ENCODE measurements around the gene MALL.
"Not testable (repeated sequence)": the region's sequence is repeated elsewhere in the genome, so short reads cannot be mapped to it uniquely, and the experiment has no call there.

MALL gene

DNA sequence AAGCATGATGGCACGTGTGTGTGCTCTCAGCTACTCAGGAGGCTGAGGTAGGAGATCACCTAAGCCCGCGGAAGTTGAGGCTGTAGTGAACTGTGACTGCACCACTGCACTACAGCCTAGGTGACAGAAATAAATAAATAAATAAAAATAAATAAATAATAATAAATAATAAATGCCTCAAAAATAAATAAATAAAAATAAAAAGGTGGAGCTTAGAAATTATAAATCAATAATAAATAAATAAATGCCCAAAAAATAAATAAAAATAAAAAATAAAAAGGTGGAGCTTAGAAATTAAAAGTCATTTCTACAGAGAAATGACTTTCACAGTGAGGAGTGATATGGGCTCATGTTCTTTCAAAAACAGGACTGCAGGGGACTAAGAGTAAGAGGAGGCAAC is 6.0 kb upstream of the MALL start:
- TF ChIP-seq SPI1 (IDR thresholded peaks at IDR 0.05; ENCODE audit: low read depth, low read length) (no peak), POLR2AphosphoS5 (IDR thresholded peaks at IDR 0.05; ENCODE audit: low read depth, low read length) (no peak), POU2F2 (IDR thresholded peaks at IDR 0.05; ENCODE audit: low read depth, low read length) (no peak), POLR2A (IDR thresholded peaks at IDR 0.05; ENCODE audit: low read depth, low read length) (no peak), TAF1 (IDR thresholded peaks at IDR 0.05; ENCODE audit: low read depth, low read length) (no peak), PAX5 (IDR thresholded peaks at IDR 0.05; ENCODE audit: insufficient read depth, low read length, severe bottlenecking) (no peak)
- FAIRE-seq: no peak
- DNase-seq (ENCODE audit: insufficient read length, low spot score): no peak

DNA sequence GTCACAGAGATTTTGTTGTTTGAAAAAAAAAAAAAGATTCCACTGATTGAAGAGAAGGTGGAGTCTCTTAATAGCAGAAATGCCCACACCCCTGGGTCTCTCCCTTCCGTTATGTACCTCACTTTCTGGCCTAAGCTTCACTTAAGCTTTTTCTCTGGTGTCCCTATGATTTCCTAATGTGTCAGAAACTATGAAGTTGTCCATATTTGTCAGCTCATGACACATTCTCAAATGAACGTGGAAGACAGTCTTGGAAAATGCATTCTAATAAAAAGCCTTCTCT is 5.4 kb upstream of the MALL start:
- FAIRE-seq (no peak), DNase-seq (ENCODE audit: insufficient read length, low spot score) (no peak)
- TF ChIP-seq POLR2A (IDR thresholded peaks at IDR 0.05; ENCODE audit: low read depth, low read length): no peak
- no peak for TF ChIP-seq TAF1 (IDR thresholded peaks at IDR 0.05; ENCODE audit: low read depth, low read length)

DNA sequence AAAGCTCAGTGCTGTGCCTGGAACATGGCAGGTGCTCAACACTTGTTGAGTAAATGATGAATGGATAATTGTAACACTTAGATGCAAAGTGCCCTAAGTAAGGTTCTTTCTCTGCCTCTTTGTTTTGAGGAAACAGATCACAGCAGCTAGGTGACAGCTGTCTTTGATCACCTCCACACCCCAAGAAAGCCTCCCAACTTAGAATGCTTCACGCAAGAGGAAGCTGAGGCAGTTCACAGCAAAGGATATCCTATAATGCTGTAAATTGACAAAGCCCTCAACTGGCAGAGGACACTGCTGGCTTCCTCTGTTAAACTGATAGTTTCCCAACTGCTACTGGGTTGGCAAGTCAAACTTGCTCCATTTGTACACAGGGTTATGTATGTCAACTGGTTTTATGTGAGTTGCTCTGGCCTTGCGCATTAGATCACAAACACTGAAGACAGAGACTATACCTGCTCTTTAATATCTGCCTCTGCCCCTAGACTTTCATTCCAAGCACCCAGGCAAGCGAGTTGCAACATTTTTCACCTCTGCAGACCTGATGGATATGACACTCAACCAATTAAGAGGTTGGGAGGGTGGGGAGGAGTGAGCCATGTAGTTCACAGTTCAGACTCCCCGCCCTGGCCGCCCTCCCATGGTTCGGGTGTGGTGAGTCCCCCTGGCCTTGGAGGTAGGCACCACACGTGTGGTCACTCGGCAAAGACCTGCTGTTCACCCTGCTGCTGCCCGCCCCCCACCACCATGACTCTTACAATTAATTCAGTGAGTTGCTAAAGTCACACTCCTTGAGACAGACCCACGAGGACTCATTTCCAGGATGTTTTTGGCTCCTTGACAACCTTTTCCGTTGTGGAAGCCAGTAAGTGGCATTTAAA is 4.8 kb upstream of the MALL start:
- FAIRE-seq: no peak
- no peak for DNase-seq (ENCODE audit: insufficient read length, low spot score)
- no peak for TF ChIP-seq POU2F2 (IDR thresholded peaks at IDR 0.05; ENCODE audit: low read depth, low read length)
- no peak for TF ChIP-seq SPI1 (IDR thresholded peaks at IDR 0.05; ENCODE audit: low read depth, low read length)
- TF ChIP-seq TAF1 (IDR thresholded peaks at IDR 0.05; ENCODE audit: low read depth, low read length): no peak
- TF ChIP-seq POLR2AphosphoS5 (IDR thresholded peaks at IDR 0.05; ENCODE audit: low read depth, low read length): no peak
- TF ChIP-seq PAX5 (IDR thresholded peaks at IDR 0.05; ENCODE audit: insufficient read depth, low read length, severe bottlenecking): no peak
- no peak for TF ChIP-seq POLR2A (IDR thresholded peaks at IDR 0.05; ENCODE audit: low read depth, low read length)

DNA sequence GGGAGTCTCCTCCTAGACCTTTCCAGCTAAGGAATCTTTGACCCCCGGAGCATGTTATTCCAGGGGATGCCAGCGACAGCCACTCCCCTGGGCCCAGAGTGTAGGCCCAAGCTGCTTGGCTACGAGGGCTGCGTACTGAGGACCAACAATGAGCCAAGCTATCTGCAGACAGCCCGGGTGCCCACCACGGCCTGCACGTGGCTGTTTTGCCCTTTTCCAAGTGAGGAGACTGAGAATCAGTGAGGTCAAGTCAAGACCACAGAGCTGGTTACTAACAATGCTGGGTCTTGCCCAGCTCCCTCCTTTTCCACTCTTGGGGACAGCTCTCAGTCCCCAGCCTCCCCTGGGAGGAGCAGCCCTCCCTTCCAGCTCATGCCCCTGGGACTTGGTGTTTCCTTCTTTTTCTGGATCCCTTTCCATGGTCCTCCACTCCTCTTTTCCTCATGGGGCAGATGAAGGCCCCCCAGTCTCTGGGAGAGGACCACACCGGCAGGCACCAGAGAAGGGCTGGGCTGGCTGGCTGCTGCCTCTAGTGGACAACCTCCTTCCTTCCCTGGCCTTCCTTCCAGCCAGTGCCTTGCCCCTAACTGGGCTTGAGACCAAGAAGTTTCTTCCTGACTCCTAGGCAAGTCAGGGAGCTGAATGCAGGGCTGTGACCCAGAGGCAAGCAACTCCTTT is 550 bp upstream of the MALL start:
- DNase-seq (ENCODE audit: insufficient read length, low spot score) (no peak), FAIRE-seq (no peak)
- TF ChIP-seq POLR2A (IDR thresholded peaks at IDR 0.05; ENCODE audit: low read depth, low read length): no peak
- TF ChIP-seq POU2F2 (IDR thresholded peaks at IDR 0.05; ENCODE audit: low read depth, low read length): no peak
- no peak for TF ChIP-seq POLR2AphosphoS5 (IDR thresholded peaks at IDR 0.05; ENCODE audit: low read depth, low read length)
- TF ChIP-seq TAF1 (IDR thresholded peaks at IDR 0.05; ENCODE audit: low read depth, low read length): no peak
- no peak for TF ChIP-seq PAX5 (IDR thresholded peaks at IDR 0.05; ENCODE audit: insufficient read depth, low read length, severe bottlenecking)
- no peak for TF ChIP-seq SPI1 (IDR thresholded peaks at IDR 0.05; ENCODE audit: low read depth, low read length)

DNA sequence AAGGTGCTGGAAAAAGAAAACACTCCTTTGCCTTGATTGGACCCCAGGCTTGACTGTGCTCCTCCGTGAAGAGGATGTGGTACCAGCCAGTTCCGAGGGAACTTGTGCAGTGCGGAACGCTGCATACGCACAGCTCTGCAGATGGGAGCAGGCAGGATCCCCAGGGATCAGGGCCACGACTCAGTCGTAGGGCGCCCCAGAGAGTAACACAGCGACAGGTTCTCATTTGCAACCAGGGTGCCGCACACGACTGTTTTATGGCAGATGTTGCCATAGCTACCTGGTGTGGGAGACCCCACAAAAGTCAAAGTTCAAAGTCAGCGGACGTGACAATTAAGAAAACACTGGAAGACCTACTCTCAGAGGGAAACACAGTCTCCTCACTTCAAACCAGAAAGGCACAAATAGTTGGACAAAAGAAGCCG is 779 bp downstream of the MALL start:
- TF ChIP-seq POLR2A (IDR thresholded peaks at IDR 0.05; ENCODE audit: low read depth, low read length) (no peak), POLR2AphosphoS5 (IDR thresholded peaks at IDR 0.05; ENCODE audit: low read depth, low read length) (no peak), POU2F2 (IDR thresholded peaks at IDR 0.05; ENCODE audit: low read depth, low read length) (no peak), TAF1 (IDR thresholded peaks at IDR 0.05; ENCODE audit: low read depth, low read length) (no peak), SPI1 (IDR thresholded peaks at IDR 0.05; ENCODE audit: low read depth, low read length) (no peak), PAX5 (IDR thresholded peaks at IDR 0.05; ENCODE audit: insufficient read depth, low read length, severe bottlenecking) (no peak)
- no peak for DNase-seq (ENCODE audit: insufficient read length, low spot score)

DNA sequence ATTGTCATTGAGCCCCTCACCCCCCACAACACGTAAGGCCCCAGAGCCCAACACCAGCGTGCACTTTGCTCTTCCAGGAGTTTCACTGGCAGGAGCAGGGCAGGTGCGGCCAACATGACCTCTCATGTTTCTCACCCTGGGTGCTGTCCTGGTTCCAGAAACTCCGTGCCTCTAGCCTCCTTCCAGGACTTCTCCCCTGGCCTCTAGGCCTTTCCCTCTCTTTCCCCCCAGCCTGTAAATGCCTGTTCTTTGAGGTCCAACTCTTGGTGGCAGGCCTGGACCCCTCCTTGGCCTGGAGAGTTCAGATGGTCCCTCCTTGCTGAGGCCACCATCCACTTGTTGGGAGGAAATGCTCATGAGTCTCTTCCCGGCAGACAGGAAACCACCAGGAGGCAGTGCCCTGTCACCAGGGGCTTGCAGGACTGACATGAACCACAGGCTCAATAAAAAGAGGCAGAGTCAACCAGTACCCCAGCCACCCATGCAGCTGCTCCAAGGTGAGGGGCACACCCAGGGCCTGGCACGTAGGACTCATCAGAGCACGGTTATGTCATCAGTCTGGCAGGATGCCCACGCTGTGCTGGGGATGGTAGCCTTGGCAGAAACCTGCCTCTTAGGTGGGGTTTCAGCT is 1.5 kb downstream of the MALL start:
- DNase-seq (ENCODE audit: insufficient read length, low spot score) (no peak), FAIRE-seq (no peak)
- no peak for TF ChIP-seq SPI1 (IDR thresholded peaks at IDR 0.05; ENCODE audit: low read depth, low read length)
- no peak for TF ChIP-seq TAF1 (IDR thresholded peaks at IDR 0.05; ENCODE audit: low read depth, low read length)
- TF ChIP-seq POLR2A (IDR thresholded peaks at IDR 0.05; ENCODE audit: low read depth, low read length): no peak
- no peak for TF ChIP-seq PAX5 (IDR thresholded peaks at IDR 0.05; ENCODE audit: insufficient read depth, low read length, severe bottlenecking)
- no peak for TF ChIP-seq POLR2AphosphoS5 (IDR thresholded peaks at IDR 0.05; ENCODE audit: low read depth, low read length)
- no peak for TF ChIP-seq POU2F2 (IDR thresholded peaks at IDR 0.05; ENCODE audit: low read depth, low read length)

More for the DNA sequence above, 779 bp downstream of the MALL start:
- FAIRE-seq: no peak

DNA sequence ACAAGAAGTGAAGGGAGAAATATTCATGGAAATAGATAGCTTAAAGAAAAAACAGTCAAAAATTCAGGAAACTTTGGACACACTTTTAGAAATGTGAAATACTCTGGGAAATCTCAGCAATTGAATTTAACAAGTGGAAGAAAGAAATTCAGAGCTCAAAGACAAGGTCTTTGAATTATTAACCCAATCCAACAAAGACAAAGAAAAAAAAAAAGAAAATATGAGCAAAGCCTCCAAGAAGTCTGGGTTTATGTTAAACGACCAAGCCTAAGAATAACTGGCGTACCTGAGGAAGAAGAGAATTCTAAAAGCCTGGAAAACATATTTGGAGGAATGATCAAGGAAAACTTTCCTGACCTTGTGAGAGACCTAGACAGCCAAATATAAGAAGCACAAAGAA is 7.3 kb downstream of the MALL start:
- not testable (repeated sequence) for FAIRE-seq; DNase-seq (ENCODE audit: insufficient read length, low spot score)

DNA sequence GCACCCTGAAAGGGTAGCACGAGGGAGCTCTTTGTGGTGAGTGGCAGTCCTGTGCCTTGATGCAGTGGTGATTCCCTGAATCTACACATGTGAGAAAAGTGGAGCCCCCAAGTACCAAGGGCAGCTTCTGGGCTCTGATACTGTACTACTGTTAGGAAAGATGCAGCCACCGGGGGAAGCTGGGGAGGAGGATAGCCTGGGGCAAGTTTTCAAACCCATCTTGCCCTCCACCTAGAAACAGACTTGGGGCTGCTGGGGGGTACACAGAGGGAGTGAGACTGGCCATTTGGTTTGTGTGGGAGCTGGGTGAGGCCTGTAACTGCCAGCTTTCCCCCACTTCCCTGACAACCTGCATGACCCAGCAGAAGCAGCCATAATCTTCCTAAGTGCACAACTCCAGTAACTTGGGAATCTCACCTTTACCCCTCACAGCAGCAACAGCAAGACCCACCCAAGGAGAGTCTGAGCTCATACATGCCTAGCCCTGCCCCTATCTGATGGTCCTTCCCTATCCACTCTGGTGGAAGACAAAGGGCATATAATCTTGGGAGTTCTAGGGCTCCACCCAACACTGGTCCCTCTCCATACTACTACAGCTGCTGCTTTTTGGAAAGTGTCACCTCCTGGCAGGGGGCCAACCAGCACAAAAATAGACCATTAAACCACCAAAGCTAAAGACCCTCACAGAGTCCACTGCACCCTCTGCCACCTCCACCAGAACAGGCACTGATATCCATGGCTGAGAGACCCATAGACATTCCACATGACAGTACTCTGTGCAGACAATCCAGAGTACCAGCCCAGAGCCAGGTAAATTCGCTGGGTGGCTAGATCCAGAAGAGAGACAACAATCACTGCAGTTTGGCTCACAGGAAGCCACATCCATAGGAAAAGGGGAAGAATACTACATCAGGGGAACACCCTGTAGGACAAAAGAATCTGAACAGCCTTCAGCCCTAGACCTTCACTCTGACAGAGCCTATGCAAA is 8.2 kb downstream of the MALL start:
- FAIRE-seq (no peak), DNase-seq (ENCODE audit: insufficient read length, low spot score) (no peak)
- TF ChIP-seq PAX5 (IDR thresholded peaks at IDR 0.05; ENCODE audit: insufficient read depth, low read length, severe bottlenecking): no peak
- no peak for TF ChIP-seq POU2F2 (IDR thresholded peaks at IDR 0.05; ENCODE audit: low read depth, low read length)
- no peak for TF ChIP-seq TAF1 (IDR thresholded peaks at IDR 0.05; ENCODE audit: low read depth, low read length)
- TF ChIP-seq SPI1 (IDR thresholded peaks at IDR 0.05; ENCODE audit: low read depth, low read length): no peak
- TF ChIP-seq POLR2AphosphoS5 (IDR thresholded peaks at IDR 0.05; ENCODE audit: low read depth, low read length): no peak

DNA sequence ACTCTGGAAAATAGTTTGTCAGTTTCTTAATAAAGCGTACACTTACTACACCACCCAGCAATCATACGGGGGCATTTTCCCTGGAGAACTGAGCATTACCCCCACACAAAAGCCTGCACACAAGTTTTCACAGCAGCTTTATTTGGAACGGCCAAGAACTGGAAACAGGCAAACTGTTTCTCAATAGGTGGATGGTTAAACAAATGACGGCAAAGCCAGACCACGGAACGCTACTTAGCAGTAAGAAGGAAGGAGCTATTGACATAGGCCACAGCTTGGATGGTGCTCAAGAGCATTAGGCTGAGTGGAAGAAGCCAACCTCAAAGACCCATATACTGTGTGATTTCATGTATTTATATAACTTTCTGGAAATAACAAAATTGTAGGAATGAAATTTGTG is 9.0 kb downstream of the MALL start:
- FAIRE-seq: no peak
- no peak for DNase-seq (ENCODE audit: insufficient read length, low spot score)
- TF ChIP-seq PAX5 (IDR thresholded peaks at IDR 0.05; ENCODE audit: insufficient read depth, low read length, severe bottlenecking) (no peak), POLR2A (IDR thresholded peaks at IDR 0.05; ENCODE audit: low read depth, low read length) (no peak), SPI1 (IDR thresholded peaks at IDR 0.05; ENCODE audit: low read depth, low read length) (no peak), POU2F2 (IDR thresholded peaks at IDR 0.05; ENCODE audit: low read depth, low read length) (no peak), TAF1 (IDR thresholded peaks at IDR 0.05; ENCODE audit: low read depth, low read length) (no peak), POLR2AphosphoS5 (IDR thresholded peaks at IDR 0.05; ENCODE audit: low read depth, low read length) (no peak)
